Inflammatory macrophage treated with lipopolysaccharide for 1 hour (primary cell): Measurements from ENCODE around the gene MSX2.

Experiments used
- DNase-seq, 2 donors: peaks; one replicate each; pipeline ENCODE4 v3.0.0-alpha.2; 2020 to 2022

The MSX2 gene

GRCh38 chr5:174719793-174720611 lies 4.4 kb upstream of the MSX2 start:
- DNase-seq = no peak

- no peak for DNase-seq
These were observed 3.5 kb upstream of the MSX2 start for GRCh38 chr5:174720612-174721529.

- DNase-seq = no peak
These were observed 2.6 kb upstream of the MSX2 start for GRCh38 chr5:174721530-174722432.

- DNase-seq = no peak
These were observed 1.9 kb upstream of the MSX2 start for GRCh38 chr5:174722500-174722899.

- DNase-seq = no peak
These were observed 935 bp upstream of the MSX2 start for GRCh38 chr5:174723315-174723978.

GRCh38 chr5:174723979-174724483 lies 351 bp upstream of the MSX2 start:
- no peak for DNase-seq

- DNase-seq = no peak
These were observed 1.0 kb downstream of the MSX2 start for GRCh38 chr5:174725261-174725990.

GRCh38 chr5:174725991-174726601 lies 1.7 kb downstream of the MSX2 start:
- no peak for DNase-seq

- no peak for DNase-seq
These were observed 2.8 kb downstream of the MSX2 start for GRCh38 chr5:174726916-174727793.

GRCh38 chr5:174727794-174728680 lies 3.7 kb downstream of the MSX2 start:
- no peak for DNase-seq

- no peak for DNase-seq
These were observed 4.8 kb downstream of the MSX2 start for GRCh38 chr5:174729075-174729680.

GRCh38 chr5:174731214-174732035 lies 7.0 kb downstream of the MSX2 start:
- no peak for DNase-seq

GRCh38 chr5:174732036-174733020 lies 7.9 kb downstream of the MSX2 start:
- DNase-seq = no peak

- DNase-seq = no peak
These were observed 8.8 kb downstream of the MSX2 start for GRCh38 chr5:174733091-174733690.

- no peak for DNase-seq
These were observed 9.5 kb downstream of the MSX2 start for GRCh38 chr5:174733836-174734235.
